GM10248 (cell line): ENCODE results near the gene ZCCHC14.

ENCODE experiments used
- CTCF ChIA-PET: fragments of 300-600 bp; sonication (Branson Sonifier 250); formaldehyde crosslinking; extraction: SDS; loops from one replicate; lab custom pipeline; 2021; ENCODE audit warnings: antibody characterized with exemption; lab: Yijun Ruan, JAX
- POLR2A ChIA-PET: fragments of 350-650 bp; sonication (Branson Sonifier 250); formaldehyde crosslinking; extraction: SDS; loops from one replicate; lab custom pipeline; 2020; ENCODE audit warnings: antibody characterized with exemption; lab: Yijun Ruan, JAX
- DNase-seq: peaks from one replicate; pipeline ENCODE4 v3.0.0; 2012; ENCODE audit errors: extremely low spot score
- TF ChIP-seq, protein P1 (sequence below): IDR thresholded peaks from 2 replicates; pipeline ENCODE4 v1.5.1; 2012; ENCODE audit warnings: mild to moderate bottlenecking, low read depth; ENCODE audit errors: extremely low read depth, missing control alignments, control extremely low read depth

The ZCCHC14 gene

DNA sequence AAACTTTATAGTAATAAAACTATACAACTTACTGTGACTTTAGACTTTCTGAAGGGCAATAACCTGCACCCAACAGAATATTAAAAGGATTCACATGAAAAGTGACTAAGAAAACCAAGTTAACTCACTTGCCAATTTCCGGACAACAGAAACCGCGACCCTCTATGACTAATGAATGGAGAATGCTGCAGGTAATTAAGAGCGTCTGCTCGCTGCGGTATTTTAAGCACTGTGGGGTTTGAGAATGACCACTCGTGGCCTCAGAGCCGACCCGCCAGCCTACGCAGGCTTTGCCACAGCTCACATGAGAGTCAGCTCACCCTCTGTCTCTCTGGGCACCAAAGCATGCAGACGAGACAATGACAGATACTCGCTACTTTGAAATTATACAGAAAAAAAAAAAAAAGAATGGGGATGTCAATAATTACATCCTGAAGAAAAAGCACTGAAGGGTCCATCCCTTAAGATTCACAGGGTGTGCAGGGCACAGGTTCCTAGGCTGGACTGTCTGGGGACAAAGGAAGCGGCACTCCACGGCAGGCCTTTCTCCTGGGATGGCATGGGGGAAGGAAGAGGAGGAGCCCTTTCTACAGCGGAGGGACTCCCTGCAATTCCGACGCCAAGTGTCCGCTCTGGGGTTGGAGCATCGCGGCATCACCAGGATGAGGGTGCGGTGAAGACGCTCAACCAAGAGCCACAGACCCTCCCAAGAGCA, 35.0 kb downstream of the ZCCHC14 start:
- CTCF ChIA-PET, result no interaction called here
- peak; percentile 33 for DNase-seq
- TF ChIP-seq, protein P1, sequence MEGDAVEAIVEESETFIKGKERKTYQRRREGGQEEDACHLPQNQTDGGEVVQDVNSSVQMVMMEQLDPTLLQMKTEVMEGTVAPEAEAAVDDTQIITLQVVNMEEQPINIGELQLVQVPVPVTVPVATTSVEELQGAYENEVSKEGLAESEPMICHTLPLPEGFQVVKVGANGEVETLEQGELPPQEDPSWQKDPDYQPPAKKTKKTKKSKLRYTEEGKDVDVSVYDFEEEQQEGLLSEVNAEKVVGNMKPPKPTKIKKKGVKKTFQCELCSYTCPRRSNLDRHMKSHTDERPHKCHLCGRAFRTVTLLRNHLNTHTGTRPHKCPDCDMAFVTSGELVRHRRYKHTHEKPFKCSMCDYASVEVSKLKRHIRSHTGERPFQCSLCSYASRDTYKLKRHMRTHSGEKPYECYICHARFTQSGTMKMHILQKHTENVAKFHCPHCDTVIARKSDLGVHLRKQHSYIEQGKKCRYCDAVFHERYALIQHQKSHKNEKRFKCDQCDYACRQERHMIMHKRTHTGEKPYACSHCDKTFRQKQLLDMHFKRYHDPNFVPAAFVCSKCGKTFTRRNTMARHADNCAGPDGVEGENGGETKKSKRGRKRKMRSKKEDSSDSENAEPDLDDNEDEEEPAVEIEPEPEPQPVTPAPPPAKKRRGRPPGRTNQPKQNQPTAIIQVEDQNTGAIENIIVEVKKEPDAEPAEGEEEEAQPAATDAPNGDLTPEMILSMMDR, result no peak
- POLR2A ChIA-PET, result no interaction called here

DNA sequence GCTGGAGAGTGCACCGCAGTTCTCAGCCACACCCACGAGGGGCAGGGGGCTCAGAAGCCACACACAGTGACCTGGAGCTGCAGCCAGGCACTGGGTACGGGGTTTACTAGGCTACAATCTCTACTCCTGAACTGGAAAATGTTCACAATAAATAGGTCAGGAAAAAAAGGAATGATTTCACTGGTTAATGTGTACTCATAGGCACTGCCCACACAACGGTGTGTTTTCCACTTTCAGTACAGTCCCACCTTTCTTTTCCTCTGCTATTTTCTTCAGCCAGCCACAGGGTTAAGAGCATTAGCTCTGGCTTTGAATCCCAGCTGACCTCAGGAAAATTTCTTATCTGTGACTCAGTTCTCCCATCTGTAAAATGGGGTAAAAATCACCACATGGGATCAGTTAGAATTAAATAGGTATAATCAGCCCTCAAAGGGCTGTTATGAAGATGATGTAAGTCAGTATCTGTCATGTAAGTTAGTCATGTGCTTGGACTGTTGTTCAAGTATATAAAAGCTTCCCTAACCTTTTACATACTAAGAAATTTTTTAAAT, 35.7 kb downstream of the ZCCHC14 start:
- DNase-seq, result no peak
- ChIA-PET POLR2A (no interaction called here), CTCF (no interaction called here)
- TF ChIP-seq, protein P1, result no peak

DNA sequence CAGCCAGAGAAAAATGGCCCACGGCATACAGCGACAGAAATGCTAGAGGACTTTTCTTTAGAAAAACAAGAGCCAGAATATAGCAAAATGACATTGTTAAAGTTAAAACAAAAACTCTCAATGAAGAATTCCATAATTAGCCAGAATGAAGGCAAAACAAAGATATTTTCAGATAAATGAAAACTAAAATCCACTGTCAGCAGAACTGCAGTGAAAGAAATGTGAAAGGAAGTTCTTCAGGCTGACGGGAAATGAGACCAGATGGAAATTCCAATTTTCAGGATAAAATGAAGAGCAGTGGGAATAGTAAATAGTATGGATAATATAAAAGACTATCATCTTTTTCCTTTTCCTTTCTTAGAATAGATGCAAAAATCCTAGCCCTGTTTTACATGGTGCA, 38.4 kb downstream of the ZCCHC14 start:
- TF ChIP-seq, protein P1, result no peak
- no peak for DNase-seq
- ChIA-PET POLR2A (no interaction called here), CTCF (interaction anchor here (1.0 to 1.2 kb wide), 2 partner anchors 9 to 181 kb away, joined by 3 read pairs; no protein-coding TSS in a partner anchor)

DNA sequence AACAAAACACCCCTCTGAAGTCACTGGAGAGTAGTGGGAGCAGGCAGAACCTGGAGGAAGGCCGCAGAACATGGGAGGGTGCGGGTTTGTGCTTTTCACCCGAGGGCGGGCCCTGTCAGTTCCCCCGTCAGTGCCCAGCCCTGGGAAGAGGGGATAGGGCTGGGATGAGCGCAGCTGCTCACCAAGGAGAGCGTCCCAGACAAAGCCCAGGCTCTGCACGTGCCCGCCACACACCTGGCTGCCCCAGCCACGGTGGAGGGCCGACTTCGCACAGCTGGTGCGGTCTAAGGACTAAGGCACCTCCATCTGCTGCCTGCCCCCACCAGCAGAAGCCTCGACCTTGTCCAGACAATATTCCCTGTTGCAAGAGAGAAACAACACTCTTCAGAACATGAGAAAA, 39.5 kb downstream of the ZCCHC14 start:
- CTCF ChIA-PET, result interaction anchor here (1.0 to 2.2 kb wide), 4 partner anchors 10 to 183 kb away, joined by 3 to 4 read pairs (median 3); no protein-coding TSS in a partner anchor
- no peak for DNase-seq
- POLR2A ChIA-PET, result interaction anchor here (0.5 kb wide), 1 partner anchor 96 kb away, joined by 3 read pairs; no protein-coding TSS in a partner anchor
- TF ChIP-seq, protein P1, result no peak

DNA sequence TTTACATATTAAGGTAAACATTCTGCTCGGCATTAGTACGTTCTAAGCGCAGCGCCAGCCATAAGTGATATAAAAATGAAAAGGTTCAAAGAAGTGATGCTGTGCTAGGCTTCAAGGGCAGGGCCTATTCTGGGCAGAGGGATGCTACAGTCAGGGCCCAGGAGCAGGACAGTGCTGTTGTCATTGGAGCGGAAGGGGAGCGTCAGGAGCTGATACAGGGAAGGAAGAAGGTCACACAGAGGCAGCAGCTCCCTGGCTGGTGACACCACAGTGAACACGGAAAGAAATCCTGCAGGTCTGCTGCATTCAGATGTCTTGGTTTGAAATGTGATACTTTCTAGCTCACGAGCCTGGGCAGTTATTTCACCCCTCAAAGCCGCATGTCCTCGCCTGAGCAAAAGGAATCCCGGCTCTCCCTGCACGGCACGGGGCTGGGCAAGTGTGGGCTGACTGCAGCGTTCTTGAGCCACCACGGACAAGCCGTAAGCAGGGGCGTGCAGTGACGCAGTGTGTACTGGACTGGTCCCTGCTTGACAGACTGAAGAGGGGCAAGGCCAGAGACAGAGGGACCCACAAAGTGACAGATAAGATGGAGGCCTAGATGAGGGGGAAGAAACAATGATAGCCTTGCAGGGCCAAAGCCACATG, 41.1 kb downstream of the ZCCHC14 start:
- ChIA-PET POLR2A (no interaction called here), CTCF (interaction anchor here (0.7 to 2.2 kb wide), 2 partner anchors 14 to 251 kb away, joined by 3 to 4 read pairs; no protein-coding TSS in a partner anchor)
- TF ChIP-seq, protein P1, result no peak
- DNase-seq, result no peak

DNA sequence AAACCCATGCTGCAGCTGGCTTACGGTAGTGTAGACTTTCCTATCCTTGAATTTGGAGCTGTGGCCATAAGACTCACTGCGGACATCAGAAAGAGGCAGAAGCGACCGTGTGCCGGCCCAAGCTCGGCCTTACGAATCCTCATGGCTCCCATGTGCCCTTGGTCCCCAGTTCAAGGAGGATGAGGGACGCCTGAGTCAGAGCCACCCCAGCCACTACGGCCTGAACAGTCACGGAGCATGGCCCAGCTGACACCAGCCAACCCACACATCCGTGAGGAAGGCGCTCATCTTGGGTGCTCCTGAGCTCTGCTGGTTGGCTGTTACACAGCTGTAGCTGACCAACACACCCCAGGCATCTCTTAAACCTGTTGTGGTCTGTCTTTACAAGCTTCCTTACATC, 44.0 kb downstream of the ZCCHC14 start:
- ChIA-PET POLR2A (no interaction called here), CTCF (no interaction called here)
- TF ChIP-seq, protein P1, result no peak

More for the DNA sequence above, 44.0 kb downstream of the ZCCHC14 start:
- DNase-seq, result no peak
